Thyroid gland (tissue), 4 donors: ENCODE measurements around the gene LSM4.

Source experiments
- POLR2A ChIP-seq, 2 donors: fragments of 450-650 bp; IDR thresholded peaks; one replicate each; pipeline ENCODE4 v1.6.1; 2017; ENCODE audit warnings: antibody characterized with exemption in 2 of 2, mild to moderate bottlenecking in 2 of 2, moderate library complexity in 1 of 2
- TF ChIP-seq, protein P1 (sequence below), 6 experiments: fragments of 200-600 bp in 3 of 6; fragments of 450-650 bp in 3 of 6; sonication (generic) in 3 of 6; IDR thresholded peaks; one replicate each; pipeline ENCODE4 v1.5.1; 2016 to 2019; ENCODE audit warnings: antibody characterized with exemption in 6 of 6, mild to moderate bottlenecking in 2 of 6, inconsistent platforms in 1 of 6, moderate library complexity in 1 of 6

DNA sequence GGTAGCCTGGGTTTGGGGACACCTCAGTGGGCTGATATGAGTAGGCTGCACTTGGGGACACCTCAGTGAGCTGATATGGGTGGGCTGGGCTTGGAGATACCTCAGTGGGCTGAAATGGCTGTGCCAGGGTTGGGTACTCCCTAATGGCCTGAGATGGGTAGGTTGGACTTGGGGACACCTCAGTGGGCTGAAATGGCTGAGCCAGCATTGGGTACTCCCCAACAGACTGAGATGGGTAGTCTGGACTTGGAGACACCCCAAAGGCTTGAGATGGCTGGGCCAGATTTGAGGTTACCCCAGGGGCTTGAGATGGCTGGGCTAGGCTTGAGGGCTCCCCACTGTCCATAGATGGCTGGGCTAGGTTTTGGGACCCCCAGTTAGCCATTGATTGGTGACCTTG, 60.7 kb downstream of the LSM4 start:
- TF ChIP-seq, protein P1, sequence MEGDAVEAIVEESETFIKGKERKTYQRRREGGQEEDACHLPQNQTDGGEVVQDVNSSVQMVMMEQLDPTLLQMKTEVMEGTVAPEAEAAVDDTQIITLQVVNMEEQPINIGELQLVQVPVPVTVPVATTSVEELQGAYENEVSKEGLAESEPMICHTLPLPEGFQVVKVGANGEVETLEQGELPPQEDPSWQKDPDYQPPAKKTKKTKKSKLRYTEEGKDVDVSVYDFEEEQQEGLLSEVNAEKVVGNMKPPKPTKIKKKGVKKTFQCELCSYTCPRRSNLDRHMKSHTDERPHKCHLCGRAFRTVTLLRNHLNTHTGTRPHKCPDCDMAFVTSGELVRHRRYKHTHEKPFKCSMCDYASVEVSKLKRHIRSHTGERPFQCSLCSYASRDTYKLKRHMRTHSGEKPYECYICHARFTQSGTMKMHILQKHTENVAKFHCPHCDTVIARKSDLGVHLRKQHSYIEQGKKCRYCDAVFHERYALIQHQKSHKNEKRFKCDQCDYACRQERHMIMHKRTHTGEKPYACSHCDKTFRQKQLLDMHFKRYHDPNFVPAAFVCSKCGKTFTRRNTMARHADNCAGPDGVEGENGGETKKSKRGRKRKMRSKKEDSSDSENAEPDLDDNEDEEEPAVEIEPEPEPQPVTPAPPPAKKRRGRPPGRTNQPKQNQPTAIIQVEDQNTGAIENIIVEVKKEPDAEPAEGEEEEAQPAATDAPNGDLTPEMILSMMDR (IDR thresholded peaks at IDR 0.05), result no peak
- no peak for TF ChIP-seq POLR2A (IDR thresholded peaks at IDR 0.05)
